Progenitor cell of endocrine pancreas (in vitro differentiated cells): ENCODE measurements around the gene NKIRAS2. TPM values are rescaled to one million over a fixed set of nuclear protein-coding genes. Genes with fewer than 3 reads are reported as not detected.

Source experiments
- DNase-seq: peaks from one replicate; pipeline ENCODE4 v3.0.0; 2021; ENCODE audit warnings: low spot score; ENCODE audit not compliant: unreplicated experiment
- H3K27ac Mint-ChIP-seq: 2 replicates; pipeline ENCODE4 v1.8.0; 2021; ENCODE audit warnings: mild to moderate bottlenecking, moderate library complexity, mixed read lengths
- H3K27me3 Mint-ChIP-seq: 2 replicates; pipeline ENCODE4 v1.8.0; 2021; ENCODE audit warnings: mixed read lengths
- H3K36me3 Mint-ChIP-seq: 2 replicates; pipeline ENCODE4 v1.8.0; 2022; ENCODE audit warnings: mixed read lengths; ENCODE audit not compliant: insufficient read depth
- H3K4me1 Mint-ChIP-seq: 2 replicates; pipeline ENCODE4 v1.8.0; 2021; ENCODE audit warnings: low read depth, mixed read lengths
- H3K4me3 Mint-ChIP-seq: 2 replicates; pipeline ENCODE4 v1.8.0; 2021; ENCODE audit warnings: low read depth, mild to moderate bottlenecking, moderate library complexity, mixed read lengths
- H3K9me3 Mint-ChIP-seq: 2 replicates; pipeline ENCODE4 v1.8.0; 2021; ENCODE audit warnings: low read depth, mixed read lengths
- CTCF ChIP-seq: fragments of 200-600 bp; sonication (generic); IDR thresholded peaks from one replicate; pipeline ENCODE4 v1.5.0; 2021; ENCODE audit warnings: antibody characterized with exemption, mild to moderate bottlenecking; ENCODE audit not compliant: unreplicated experiment
- total RNA-seq: library from RNA; stranded (reverse); gene quantifications from 2 replicates; pipeline ENCODE4 v1.2.1, GENCODE V29; 2021

NKIRAS2 gene
- total RNA-seq, 1 donor from 2014 or later, result 48.1 TPM

- DNase-seq, result no peak
- TF ChIP-seq CTCF, result peak; percentile 18
- no peak overlapping the region for H3K4me3 Mint-ChIP-seq
These were observed 8.3 kb downstream of the NKIRAS2 start for GRCh38 chr17:42027961-42028790.

GRCh38 chr17:42028791-42029127 lies 8.9 kb downstream of the NKIRAS2 start:
- H3K27me3 Mint-ChIP-seq, result peaks cover 4% of the 10 kb centered on the region
- no peaks in the 10 kb centered on the region for H3K9me3 Mint-ChIP-seq
- peaks cover 4% of the 10 kb centered on the region for H3K36me3 Mint-ChIP-seq
- no peak overlapping the region for H3K4me3 Mint-ChIP-seq
- no peak for TF ChIP-seq CTCF
- H3K4me1 Mint-ChIP-seq, result no peaks in the 10 kb centered on the region
- no peak for DNase-seq
- H3K27ac Mint-ChIP-seq, result no peak overlapping the region

More at GRCh38 chr17:42027961-42028790, 8.3 kb downstream of the NKIRAS2 start:
- Mint-ChIP-seq H3K9me3 (no peaks in the 10 kb centered on the region), H3K27me3 (peaks cover 4% of the 10 kb centered on the region), H3K4me1 (no peaks in the 10 kb centered on the region), H3K36me3 (peaks cover 4% of the 10 kb centered on the region), H3K27ac (no peak overlapping the region)

GRCh38 chr17:42031584-42031983 lies 11.7 kb downstream of the NKIRAS2 start:
- Mint-ChIP-seq H3K4me1 (no peaks in the 10 kb centered on the region), H3K4me3 (no peak overlapping the region), H3K9me3 (no peaks in the 10 kb centered on the region), H3K27me3 (peaks cover 4% of the 10 kb centered on the region), H3K27ac (no peak overlapping the region), H3K36me3 (no peaks in the 10 kb centered on the region)
- no peak for TF ChIP-seq CTCF
- DNase-seq, result no peak

- TF ChIP-seq CTCF, result no peak
- no peak for DNase-seq
- Mint-ChIP-seq H3K36me3 (no peaks in the 10 kb centered on the region), H3K27ac (no peak overlapping the region), H3K4me1 (no peaks in the 10 kb centered on the region), H3K4me3 (no peak overlapping the region), H3K9me3 (no peaks in the 10 kb centered on the region), H3K27me3 (no peaks in the 10 kb centered on the region)
These were observed 14.2 kb downstream of the NKIRAS2 start for GRCh38 chr17:42034059-42034458.

- Mint-ChIP-seq H3K4me1 (no peaks in the 10 kb centered on the region), H3K36me3 (no peaks in the 10 kb centered on the region), H3K27me3 (no peaks in the 10 kb centered on the region), H3K27ac (no peak overlapping the region), H3K9me3 (no peaks in the 10 kb centered on the region), H3K4me3 (no peak overlapping the region)
- no peak for TF ChIP-seq CTCF
- no peak for DNase-seq
These were observed 18.5 kb downstream of the NKIRAS2 start for GRCh38 chr17:42038221-42038973.
